Astrocyte (in vitro differentiated cells and primary cell): ENCODE data around the gene FOXN4.

Experiments
- CTCF ChIP-seq: IDR thresholded peaks from 2 replicates; pipeline ENCODE4 v1.5.1; 2011; ENCODE audit warnings: low read depth, mild to moderate bottlenecking, inconsistent platforms, low read length, moderate library complexity; ENCODE audit not compliant: insufficient read depth
- EZH2 ChIP-seq: IDR thresholded peaks from 2 replicates; pipeline ENCODE4 v1.6.1; 2012; ENCODE audit warnings: mild to moderate bottlenecking, low read length, inconsistent platforms; ENCODE audit not compliant: insufficient read depth

GRCh38 chr12:109236257-109236656 lies 72.8 kb downstream of the FOXN4 start:
- TF ChIP-seq CTCF (no peak), EZH2 (no peak)
